Stimulated activated naive CD8-positive, alpha-beta T cell treated with anti-CD3 and anti-CD28 coated beads, Interleukin-15, Interleukin-2, amounts not matched to agents 100 U/mL and 50 U/mL, for 24 hours (primary cell): Measurements from ENCODE around the gene SRRD.
A peak's percentile ranks its signal among the peaks of the same experiment; 100 is the strongest.
"Not testable (repeated sequence)": the region's sequence is repeated elsewhere in the genome, so short reads cannot be mapped to it uniquely, and the experiment has no call there.

Source experiments
- ATAC-seq: fragments of 150-1000 bp; cut with Tn5 transposase; one replicate; pipeline ENCODE4 v1.10.0; 2021
- DNase-seq: peaks from one replicate; pipeline ENCODE4 v3.0.0; 2021

Gene SRRD

DNA sequence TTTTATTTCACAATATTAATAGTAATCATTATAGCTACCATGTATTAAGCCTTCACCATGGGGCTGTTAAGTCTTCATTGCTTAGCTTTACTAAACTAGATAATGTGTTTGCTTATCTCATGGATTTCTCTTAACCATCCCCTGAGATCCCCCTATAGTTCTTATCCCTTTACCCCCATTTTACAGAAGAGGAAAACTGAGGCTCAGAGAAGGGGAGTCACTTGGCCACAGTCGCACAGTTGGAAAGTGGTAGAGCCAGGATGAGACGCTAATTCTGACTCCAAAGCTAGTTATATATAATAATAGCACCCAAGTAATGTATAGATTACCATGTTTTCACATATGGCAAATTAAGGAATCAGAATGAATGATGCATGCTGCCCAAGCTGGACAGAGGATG lies 38.3 kb downstream of the SRRD start:
- DNase-seq = no peak

GRCh38 chr22:26522592-26522991 lies 38.9 kb downstream of the SRRD start:
- no peak for DNase-seq
- ATAC-seq = no peak

More for the DNA sequence above, 38.3 kb downstream of the SRRD start:
- ATAC-seq = no peak

DNA sequence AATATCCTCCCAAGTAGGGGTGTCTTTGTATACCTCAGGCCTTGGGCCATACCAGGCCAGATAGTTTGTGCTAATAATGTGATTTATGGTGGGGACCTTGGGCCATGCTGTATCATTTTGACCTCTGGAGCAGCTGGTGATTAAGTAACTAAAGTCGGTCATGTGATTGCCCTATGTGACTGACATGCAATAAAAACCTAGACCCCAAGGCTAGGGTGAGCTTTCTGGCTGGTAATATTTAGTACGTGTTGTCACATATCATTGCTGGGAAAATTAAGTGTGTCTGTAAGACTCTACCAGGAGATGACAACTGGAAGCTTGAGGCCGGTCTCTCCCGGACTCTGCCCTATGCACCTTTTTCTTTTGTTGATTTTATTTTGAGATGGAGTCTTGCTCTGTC lies 41.2 kb downstream of the SRRD start:
- DNase-seq (no peak), ATAC-seq (no peak)

DNA sequence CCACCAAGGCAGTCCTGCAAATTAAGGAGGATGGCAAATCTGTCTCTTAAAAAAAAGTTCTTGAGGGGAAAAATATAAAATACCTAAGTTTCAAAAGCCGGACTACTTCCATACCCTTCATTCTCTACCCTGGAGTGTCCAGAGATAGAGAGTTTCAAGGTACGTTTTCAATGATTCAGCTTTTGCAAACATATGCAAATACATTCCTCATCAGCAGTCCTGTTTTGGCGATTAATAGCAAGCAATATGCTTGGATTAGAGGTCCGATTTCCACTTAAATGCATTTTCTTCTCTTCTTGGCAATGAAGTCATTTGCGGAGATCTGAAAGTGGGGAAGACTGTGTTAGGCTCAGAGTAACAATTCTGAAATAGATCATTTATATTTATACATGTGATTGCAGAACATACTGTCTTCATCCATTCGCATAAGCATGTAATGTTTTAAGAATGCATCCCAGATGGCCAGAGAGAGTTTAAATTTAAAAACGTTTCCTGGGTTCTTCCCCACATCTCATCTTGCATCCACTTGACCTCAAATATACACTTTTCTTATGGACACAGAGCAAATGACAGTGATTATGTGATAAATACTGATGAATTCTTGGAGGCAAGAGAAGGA lies 42.4 kb downstream of the SRRD start:
- no peak for DNase-seq
- no peak for ATAC-seq

DNA sequence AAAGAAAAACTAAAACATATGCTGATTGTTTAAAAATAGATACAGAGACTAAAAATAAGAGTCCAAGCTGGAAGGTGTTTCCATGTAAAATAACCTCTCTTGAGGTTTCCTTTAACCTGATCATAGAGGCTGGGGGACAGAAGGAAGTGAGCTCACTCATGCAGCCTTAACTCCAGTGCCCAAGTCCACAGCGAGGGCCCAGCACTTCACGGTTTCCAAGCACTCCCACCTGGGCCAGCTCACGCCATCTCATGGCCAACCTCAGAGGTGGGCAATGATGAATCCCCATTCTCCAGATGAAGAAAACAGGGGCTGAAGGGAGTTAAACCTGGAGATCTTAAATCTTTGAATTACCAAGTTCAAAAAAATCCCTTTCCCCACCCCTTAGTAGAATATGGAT lies 43.5 kb downstream of the SRRD start:
- no peak for ATAC-seq
- no peak for DNase-seq

GRCh38 chr22:26527574-26528465 lies 44.1 kb downstream of the SRRD start:
- ATAC-seq = no peak
- no peak for DNase-seq

DNA sequence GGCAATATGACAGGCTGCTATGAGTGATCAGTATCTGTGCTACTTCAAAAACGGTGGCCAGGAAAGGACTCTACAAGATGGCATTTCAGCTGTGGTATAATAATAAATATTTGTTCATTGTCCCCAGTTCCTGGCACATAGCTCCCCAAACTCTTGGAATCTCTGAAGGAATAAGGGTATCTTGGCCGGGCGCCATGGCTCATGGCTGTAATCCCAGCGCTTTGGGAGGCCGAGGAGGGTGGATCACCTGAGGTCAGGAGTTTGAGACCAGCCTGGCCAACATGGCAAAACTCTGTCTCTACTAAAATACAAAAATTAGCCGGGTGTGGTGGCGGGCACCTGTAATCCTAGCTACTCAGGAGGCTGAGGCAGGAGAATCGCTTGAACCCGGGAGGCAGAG lies 44.8 kb downstream of the SRRD start:
- DNase-seq, ATAC-seq: not testable (repeated sequence)

GRCh38 chr22:26529345-26529744 lies 45.7 kb downstream of the SRRD start:
- DNase-seq (no peak), ATAC-seq (no peak)

- no peak for ATAC-seq
- DNase-seq = no peak
These were observed 50.6 kb downstream of the SRRD start for GRCh38 chr22:26534171-26534855.

DNA sequence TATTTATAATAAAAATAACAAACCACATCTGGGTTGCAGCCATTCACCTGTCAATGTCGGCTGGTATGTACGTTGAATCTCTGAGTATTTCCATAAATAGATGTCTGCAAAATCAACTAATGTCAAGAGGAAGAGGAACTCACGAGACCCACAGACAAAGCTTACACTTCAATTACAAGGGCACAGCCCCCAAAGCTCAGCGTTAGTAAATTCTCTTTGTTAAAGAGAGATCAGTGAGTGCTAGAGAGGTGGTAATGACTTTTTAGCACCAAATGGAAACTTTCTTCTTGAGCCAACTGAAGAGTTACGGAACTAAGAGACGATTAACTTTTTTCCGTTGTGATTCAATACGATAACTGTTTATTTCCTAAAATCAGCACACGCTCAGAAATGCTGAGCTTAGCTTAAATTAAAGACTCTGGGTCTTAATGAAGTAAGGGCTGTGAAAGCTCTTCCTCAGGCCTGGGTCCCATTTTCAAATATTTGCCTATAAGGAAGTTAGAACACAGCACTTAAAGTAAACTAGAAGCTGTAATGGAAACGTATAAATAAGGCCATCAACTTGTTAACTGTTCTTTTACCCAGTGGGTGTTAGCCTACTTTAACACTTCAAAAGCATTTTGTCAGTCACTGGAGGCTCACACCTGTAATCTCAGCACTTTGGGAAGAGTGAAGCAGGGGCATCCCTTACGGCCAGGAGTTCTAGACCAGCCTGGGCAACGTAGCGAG lies 51.4 kb downstream of the SRRD start:
- DNase-seq (no peak), ATAC-seq (peak; percentile 30)

DNA sequence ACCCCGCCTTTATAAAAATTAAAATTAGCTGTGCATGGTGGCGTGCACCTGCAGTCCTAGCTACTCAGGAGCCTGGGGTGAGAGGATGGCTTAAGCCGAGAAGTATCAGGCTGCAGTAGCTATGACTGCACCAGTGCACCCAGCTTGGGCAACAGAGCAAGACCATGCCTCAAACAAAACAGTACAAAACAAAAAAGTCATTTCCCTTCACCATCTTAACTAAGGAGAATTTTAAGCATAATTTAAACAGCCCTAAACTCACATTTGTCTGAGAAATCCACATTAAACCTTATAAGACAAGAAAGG lies 51.9 kb downstream of the SRRD start:
- peak; percentile 26 for ATAC-seq
- no peak for DNase-seq

DNA sequence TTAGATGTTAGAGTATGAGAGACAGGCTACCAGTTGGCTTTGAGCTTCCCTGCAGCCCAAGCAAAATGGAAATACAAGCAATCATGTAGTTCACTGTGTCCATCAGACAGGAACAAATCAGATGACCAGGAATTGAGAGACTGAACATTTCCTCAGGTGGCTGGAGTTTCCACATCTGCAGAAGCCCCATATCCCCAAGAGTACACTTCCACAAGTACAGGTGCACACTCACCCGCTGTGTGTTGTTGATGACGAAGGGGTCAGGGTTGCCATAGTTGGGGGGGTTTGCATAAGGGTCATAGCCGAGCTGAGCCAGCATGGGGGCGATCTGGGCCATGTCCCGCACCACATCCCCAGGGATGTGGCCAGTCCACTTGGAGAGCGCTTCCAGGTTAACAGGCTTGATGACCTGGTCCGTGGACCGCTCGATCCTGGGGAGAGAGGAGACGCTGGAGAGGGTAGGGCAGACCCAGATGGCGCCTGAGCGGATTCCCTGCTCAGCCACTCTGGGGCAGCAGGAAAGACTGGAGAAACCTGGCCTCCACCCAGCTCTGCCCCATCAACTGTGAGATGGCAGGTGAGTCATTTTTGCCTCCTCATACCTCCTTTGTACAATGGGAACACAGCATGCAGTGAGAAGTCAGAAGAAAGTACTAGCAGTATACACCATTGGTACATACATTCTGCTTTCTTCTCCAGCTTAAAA lies 52.5 kb downstream of the SRRD start:
- DNase-seq = no peak

DNA sequence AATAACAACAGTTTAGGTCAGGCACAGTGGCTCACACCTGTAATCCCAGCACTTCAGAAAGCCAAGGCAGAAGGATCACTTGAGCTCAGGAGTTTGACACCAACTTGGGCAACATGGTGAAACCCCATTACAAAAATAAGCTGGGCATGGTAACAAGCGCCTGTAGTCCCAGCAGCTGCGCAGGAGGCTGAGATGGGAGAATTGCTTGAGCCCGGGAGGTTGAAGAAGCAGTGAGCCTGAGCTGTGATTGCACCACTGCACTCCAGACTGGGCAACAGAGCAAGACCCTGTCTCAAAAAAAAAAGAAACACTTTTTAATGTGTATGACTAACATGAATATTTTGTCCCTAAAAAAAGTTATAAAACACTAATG lies 53.1 kb downstream of the SRRD start:
- no peak for ATAC-seq
- no peak for DNase-seq

More for the DNA sequence above, 52.5 kb downstream of the SRRD start:
- ATAC-seq = no peak

- ATAC-seq = no peak
- no peak for DNase-seq
These were observed 56.4 kb downstream of the SRRD start for GRCh38 chr22:26540119-26540518.

DNA sequence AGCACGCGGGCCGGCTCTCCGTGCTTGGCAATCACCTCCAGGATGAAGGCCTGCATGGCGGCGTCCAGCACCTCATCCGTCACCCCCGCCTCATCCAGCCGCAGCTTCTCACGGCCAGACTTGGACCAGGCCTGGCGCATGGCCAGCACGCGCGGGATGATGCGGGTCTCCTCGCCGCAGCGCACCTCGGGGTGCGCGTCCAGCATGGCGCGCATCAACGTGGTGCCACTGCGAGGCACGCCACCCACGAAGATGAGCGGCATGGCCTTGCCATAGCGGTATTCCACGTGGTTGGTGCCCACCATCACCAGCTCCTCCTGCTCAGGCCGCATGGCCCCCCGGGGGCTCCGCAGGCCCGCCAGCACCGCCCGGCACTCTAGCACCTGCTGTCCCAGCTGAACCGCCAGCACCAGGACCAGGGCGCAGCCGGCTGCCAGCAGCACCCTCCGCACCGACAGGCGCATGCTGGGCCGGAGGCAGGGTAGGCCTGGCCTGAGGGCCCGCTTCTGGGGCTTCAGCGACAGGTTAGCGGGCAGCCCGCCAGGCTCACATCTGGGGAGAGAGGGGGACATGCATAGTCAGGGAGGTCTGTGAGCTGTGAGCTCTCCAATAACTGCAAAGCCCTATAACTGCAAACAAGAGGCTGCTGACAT lies 57.6 kb downstream of the SRRD start:
- no peak for DNase-seq
- no peak for ATAC-seq

GRCh38 chr22:26542831-26543230 lies 59.2 kb downstream of the SRRD start:
- ATAC-seq (peak; percentile 26), DNase-seq (peak; percentile 9)
